ENCODE measurements around the gene FCRL5.

FCRL5 gene

GRCh38 chr1:157466011-157466410 lies 86.3 kb downstream of the FCRL5 start:
- Histone ChIP-seq H3K27me3 (ENCODE audit: insufficient read depth, poor library complexity, severe bottlenecking) (no peaks in the 10 kb centered on the region), H3K4me3 (replicated peaks; ENCODE audit: insufficient read depth, low read length) (no peak overlapping the region), H3K27ac (replicated peaks) (no peak overlapping the region)
- TF ChIP-seq CTCF (IDR thresholded peaks at IDR 0.05; ENCODE audit: insufficient read depth, low read length), result no peak
- no peak for TF ChIP-seq POLR2AphosphoS5 (IDR thresholded peaks at IDR 0.05; ENCODE audit: low read depth)
- no peak for TF ChIP-seq GABPA (IDR thresholded peaks at IDR 0.05; ENCODE audit: low read depth)
- no peak for DNase-seq (ENCODE audit: low read depth in 1 of 2, low spot score in 1 of 2)

All from HL-60 (cell line).